Activated CD4-positive, CD25-positive, alpha-beta regulatory T cell treated with anti-CD3 and anti-CD28 coated beads, Interleukin-2, amount 50 U/mL, for 16 hours (primary cell): Measurements from ENCODE around the gene MAN1A2.

Experiments
- DNase-seq: peaks from one replicate; pipeline ENCODE4 v3.0.0-alpha.2; 2020; ENCODE audit warnings: low read depth, low spot score

The MAN1A2 gene

DNA sequence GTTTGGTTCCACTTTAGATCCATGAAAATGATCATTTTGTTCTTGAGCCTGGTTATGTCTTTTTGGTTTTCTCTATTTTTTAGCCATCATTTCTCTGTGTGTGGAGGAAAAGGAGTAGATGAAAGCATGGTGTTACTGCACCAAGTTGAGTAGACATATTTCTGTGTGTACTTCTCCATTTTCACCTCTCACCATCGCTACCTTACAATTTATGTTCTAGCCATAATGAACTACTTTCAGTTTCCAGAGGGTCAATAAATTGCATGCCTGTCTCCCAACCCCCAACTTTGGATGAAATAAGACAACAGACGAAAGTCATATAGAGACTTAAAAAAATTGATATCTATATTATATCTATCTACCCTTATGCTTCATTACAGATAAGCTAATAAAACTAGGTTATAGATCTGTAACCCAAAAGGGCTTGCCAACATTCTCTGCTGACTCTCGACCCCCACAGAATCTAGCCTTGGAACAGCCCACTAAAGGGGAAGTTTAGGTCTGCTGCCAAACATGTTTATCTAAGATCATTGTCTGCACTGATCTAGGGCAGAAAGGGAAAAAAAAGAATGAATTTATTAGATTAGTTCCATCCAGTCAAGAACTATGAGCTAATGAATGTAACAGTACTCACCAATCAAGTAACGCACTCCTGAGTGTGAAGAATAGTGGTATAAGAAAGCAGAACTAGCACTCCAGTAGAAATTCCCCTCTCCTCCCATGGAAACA lies 7.5 kb upstream of the MAN1A2 start:
- no peak for DNase-seq

DNA sequence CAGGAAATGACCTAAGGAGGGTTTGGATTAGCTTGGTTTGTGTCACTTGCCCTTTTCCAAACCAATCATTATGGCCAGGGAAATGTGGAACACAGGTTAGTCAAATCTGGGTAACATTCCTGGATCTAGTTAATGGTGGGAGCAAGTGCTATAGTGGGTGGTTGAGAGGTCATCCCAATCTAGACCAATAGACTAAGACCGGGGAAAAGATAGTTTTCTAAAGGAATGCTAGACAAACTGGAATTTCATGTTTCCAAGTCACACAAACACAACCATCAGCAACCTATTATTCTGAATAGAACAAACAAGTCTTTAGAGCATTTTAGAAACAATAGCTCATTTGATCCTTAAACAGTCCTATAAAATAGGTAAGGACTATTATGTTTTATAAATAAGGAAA lies 4.3 kb upstream of the MAN1A2 start:
- no peak for DNase-seq

DNA sequence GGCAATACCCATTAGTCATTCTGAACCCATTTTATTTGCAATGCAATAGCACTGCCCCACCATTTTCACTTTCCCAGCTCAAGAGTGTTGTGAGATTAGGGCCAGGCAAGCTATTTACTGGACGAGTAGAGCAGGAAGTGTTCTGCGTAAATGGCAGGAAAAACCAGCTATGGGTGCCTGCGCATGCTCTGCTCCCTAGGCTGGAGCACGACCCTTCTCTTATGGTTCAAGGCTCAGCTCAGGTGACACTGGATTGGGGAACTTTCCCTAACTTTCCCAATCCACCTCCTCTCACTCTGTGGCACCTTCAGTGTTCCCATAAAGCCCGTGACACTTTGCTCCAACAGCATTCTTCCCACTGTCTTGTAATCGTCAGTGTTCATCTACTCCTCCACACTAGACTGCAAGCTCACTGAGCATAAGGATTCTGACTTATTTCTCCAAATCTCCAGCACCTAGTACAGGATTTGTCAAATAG lies 3.6 kb upstream of the MAN1A2 start:
- DNase-seq = no peak

DNA sequence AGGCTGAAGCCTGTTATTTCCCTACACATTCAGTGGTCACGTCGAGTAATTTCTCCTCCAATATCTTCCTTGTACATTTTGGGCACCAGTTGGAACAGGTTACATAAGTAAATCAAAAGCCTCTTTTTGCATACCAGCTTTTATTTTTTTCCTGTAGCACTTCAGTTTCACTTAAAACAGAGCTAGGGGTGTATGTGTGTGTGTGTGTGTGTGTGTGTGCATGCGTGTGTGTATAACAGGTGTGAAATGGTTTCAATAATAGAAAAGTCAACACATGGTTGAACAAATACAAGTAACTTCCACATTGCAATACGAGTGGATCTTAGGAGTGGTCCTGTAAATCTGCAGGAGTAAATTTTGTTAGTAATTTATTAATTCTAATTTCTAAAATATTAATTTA lies 3.0 kb upstream of the MAN1A2 start:
- DNase-seq = no peak

DNA sequence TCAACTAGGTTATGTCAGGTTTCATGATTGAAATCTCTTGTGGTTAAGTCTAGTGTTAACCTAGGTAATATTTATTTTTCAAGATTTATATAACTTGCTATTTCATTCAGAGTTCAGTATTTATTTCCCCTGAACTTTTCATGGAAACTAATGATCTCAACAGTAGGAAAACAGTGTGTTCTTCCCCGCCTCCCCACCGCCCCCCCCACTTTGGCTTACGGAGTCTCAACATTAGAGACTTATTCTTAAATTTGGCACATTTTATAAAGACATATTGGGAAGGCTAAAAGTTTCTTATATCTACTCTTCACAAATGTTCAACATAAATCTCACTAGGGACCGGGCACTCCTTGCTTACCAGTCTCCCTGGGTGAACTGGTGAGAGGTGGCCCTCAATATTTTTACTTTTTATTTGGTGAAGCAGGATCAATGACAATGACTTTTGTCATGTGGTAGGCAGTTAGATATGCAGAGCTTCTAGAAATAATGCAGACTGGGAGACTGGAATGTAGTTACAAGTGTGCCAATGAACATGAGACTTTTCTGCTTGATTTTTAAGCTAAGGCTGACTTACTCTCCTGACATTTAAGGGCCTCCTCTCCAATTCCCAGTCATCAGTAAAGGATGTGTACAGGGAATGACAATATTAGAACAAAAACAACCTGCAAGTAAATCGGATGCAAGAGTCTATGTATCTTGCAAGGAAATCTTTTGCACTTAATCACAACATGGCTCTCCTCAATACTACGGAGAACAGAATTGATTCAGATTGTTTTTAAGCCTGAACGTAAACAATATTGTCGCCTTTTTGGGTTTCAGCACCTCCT lies 1.7 kb upstream of the MAN1A2 start:
- DNase-seq = no peak

DNA sequence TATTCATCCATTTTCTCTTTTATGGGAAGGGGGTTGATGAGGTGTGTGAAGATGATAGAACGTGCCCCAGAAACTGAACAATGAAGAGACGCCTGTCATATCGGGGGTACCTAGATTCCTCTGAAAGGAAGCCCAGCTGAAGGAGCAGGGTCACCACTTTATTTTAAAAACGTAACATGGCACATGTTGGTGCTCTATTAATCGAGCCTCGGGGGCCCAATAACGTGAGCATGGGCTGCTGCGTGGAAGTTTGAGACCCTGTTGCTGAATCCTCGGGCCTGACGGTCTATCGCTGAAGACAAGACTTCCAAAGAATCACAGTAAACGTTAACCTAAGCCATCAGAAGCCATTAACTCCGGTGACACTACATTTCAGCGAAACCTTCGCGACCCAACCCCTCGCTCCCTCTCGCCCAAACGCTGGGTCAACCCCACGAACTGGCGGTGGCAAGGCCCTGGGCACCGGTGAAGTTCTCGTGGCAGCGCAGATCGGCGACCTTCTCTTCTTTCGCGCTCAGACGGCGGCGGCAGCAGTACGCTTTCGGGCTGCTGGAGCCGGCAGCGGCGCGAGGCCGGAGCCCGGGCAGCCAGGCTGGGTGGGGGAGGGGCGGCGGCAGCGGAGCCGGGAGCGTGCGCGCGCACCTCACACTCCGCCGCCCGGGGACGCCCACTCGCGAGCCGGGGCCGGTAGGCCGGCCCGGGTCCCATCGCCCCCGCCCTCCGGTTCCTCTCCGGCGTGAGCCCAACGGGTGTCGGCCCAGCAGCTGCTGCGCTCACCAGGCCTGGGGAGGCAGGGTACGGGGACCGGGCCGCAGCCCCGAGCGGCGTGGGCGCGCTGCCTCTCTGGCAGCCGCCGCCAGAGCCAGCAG lies 838 bp upstream of the MAN1A2 start:
- peak; percentile 54 for DNase-seq

DNA sequence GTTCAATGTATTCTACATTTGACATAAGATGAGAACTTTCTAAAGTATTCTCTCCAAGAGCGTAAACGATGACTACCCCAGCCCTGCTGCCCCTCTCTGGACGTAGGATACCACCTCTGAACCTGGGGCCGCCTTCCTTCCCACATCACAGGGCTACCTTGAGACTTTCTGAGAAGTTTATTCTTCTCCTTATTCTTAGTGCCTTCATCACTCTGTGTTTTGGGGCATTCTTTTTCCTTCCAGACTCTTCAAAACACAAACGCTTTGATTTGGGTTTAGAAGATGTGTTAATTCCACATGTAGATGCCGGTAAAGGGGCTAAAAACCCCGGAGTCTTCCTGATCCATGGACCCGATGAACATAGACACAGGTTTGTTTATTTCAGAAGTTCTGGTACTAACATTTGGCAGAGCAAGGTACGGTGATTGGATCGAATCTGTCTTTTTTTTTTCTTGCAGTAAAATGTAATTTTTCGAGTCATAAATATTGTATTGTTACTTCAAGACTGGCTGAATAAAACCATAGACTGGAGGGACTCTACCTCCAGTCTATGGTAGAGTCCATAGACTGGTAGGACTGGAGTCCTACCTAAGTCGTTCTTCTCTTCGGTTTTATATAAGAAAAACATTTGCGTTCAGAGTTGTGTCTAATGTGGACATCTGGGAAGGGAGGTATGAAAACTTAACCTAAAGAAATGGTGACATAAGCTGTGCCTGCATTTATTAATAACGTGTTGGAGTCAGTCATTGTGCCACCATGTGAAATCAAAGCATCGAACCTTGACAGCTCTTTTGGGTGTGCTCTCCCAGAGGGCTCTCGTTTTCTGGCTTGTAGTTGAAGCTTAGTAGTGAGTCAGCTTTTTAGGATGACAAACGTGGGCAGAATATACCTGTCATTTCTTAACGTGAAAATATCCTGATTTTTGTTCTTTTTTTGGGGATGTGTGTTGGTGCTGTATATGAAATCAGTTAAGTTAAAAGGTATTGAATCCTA lies 1.2 kb downstream of the MAN1A2 start:
- no peak for DNase-seq

DNA sequence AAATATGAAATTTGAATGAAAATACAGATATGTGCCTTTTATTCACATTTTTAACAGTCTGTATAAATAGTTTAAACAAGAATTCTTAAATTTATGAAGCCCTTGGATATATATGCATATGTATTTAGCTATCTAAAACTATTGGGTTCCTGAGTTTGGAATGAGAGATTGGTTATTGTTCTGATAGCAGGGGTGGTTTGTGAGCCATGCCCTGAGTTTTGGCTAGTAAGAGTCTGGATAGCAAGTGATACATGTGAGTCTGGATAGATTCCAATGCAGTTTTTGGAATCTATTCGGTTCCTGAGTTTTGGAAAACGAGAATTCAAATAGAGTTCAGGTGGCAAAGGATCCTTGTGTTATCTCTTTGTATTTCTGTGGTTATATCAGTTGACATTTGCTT lies 2.8 kb downstream of the MAN1A2 start:
- no peak for DNase-seq

DNA sequence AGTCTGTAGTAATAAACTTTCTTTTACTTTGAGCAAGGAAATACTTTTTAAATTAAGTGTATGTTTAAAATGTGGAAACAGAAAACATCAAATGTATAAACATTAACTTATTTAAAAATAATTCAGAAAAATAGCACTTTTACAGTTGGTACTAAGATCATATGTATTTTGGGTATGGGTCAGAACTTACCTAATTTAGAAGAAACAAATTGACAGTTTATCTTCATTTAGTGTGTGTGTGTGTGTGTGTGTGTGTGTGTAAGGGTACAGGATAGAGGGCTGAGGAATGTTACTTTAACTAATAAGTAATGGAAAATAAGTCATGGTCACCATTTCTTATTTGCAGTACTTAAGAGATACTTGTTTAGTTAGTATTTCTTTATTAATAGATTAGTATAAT lies 3.3 kb downstream of the MAN1A2 start:
- DNase-seq = no peak

DNA sequence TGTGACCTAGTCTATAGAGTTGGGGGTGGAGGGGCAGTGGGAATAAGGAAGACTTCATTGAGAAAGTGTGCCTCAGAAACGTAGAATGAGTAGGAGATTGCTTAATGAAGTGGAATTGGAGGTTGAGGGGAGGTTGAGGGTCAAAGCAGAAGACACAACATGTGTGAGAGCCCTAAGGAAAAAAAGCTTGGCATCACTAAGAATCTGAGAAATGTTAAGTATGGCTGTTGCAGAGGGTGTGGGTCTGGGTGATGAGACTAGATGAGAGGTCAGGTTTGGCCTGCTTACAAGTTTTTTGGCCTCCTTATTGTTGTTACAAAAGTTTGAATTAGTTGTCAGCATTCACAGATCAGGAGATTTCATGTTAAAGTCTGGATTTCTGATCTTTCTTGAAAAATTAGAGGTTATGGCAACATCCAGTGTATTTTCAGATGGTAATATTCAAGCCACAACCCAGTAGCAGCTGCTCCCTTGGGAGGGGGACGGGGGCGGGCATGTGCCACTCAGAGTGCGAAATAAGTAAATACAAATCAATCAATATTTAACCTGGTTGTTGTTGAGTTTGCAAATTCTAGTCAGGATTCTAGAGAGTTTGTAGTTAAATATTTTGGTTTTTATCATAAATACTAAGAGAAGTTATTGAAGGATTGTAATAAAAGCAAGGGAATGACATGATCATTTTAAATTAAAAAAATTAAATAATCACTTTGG lies 4.3 kb downstream of the MAN1A2 start:
- DNase-seq = no peak

DNA sequence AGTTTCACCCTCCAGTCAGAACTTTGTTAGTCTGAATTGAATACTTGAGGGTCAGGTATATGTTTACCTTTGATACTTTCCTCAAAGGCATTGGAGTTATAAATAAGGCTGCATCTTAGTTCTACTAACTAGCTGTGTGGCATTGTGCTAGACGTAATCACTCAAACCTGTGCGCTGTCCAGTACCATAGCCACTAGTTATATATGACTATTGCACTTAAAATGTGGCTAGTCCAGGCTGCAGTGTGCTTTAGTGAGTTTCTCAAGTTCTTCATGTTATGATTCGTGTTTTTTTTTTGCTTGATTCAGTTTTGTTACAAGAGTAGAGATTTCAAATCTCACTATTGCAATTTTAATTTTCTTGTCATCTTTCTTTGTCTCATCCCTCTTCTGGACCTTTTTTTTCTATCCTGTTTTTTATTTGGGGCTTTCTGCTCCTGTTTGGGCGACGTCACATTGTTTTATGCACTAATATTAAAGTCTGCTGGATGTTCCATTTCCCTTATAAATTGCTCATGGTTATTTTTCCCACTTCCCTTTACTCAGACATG lies 5.7 kb downstream of the MAN1A2 start:
- DNase-seq = no peak

DNA sequence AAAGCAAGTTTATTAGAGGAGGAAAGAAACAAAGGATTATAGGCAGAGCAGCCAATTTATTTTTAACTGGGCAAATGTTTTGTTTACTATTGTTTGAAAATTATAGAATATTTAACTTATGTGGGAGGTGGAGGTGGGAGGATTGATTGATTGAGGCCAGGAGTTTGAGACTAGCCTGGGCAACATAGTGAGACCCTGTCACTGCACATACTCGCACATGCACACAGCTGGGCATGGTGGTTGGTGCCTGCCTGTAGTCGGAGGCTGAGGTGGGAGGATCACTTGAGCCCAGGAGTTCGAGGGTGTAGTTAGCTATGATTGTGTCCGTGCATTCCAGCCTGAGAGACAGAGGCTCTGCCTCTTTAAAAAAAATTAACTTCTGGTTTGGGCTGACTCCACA lies 6.7 kb downstream of the MAN1A2 start:
- no peak for DNase-seq

DNA sequence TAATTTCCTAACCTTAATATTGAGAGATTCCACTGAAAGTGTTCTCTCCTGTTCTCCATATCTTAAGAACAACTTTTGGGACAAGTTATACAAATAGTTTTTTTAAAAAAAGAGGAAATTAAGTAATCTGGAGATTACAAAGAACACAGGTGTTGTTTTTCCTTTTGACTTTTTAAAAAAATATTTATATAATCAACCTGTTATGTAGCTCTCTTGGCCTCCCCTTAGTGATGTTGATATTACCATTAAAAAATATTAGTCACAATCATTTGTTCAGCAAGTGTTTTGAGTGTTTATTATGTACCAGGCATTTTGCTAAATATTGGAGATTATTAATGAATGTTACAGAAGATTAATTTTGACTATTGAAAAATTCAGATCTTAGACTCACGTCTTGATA lies 8.1 kb downstream of the MAN1A2 start:
- DNase-seq = no peak

DNA sequence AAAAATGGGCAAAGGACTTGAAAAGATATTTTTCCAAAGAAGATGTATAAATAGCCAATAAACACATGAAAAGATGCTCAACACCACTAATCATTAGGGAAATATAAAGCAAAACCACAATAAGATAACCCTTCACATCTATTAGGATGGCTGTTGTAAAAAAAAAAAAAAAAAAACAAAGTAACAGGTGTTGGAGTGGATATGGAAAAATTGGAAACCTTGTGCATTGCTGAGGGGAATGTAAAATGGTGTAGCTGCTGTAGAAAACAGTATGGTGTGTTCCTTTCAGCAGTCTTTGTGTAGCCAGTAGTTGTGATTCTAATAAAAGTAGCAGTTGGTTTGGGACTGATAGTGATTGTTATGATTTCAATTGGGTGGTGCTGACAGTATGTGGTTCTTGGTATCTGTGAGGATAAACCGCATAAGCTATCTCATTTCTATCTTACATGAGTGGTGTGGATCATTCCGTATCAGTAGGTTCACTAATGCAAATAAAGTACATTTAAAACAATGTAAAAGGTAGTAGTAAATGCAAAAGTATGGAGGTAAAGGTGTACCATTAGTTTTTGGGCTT lies 19.9 kb downstream of the MAN1A2 start:
- no peak for DNase-seq

DNA sequence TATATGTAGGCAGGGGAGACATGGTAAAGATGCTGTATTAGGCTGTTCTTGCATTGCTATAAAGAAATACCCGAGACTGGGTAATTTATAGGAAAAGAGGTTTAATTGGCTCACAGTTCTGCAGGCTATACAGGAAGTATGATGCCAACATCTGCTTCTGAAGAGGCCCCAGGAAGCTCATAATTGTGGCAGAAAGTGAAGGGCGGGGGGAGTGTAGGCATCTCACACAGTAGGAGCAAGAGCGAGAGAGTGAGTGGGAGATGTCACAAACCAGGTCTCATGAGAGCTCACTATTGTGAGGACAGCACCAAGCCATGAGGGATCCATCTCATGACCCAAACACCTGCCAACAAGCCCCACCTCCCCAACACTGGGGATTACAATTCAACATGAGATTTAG lies 21.1 kb downstream of the MAN1A2 start:
- DNase-seq = no peak

DNA sequence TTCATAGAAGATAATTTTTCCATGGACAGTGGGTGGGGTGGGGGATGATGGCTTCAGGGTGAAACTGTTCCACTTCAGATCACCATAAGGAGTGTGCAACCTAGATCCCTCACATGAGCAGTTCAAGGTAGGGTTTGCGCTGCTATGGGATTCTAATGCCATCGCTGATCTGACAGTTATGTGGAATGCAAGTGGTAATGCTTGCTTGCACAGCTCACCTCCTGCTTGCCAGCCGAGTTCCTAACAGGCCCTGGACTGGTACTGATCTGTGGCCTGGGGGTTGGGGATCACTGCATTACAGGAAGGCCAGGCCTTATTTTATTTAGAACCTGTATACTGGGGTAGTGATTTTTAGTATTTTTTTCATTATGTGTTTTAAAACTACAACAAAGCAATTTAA lies 22.0 kb downstream of the MAN1A2 start:
- DNase-seq = no peak

DNA sequence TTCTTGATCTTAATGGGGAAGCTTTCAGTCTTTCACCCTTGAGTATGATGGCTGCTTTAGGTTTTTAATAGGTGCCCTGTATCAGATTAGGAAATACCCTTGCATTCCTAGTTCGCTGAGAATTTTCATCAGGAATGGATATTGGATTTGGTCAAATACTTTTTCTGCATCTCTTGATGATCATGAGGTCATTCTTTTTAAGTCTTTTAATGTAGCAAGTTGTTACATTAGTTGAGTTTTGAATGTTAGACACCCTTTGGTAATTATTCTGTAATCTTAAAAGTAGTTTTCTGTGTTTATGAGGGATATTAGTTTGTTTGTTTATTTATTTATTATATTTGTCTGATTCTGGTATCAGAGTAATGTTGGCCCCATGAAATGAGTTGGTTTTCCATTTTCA lies 22.5 kb downstream of the MAN1A2 start:
- no peak for DNase-seq

DNA sequence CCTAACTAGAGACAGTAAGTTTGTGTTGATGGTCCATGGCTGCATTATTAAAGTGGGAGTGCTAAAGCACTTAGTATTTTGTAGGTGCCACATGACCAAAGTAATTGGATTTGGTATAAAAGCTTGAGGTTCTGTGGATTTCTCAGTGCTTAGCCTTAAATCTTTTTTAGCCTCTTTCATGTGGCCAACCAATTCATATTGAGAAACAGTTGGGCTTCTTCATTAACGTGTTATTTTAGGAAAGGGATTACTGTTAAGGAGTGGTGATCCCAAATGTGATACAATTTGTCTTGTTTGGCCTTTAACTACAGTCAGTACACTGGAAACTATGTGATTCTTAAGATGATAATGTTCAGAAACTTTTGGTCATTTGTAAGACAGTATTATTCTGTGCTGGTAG lies 25.5 kb downstream of the MAN1A2 start:
- DNase-seq = no peak

DNA sequence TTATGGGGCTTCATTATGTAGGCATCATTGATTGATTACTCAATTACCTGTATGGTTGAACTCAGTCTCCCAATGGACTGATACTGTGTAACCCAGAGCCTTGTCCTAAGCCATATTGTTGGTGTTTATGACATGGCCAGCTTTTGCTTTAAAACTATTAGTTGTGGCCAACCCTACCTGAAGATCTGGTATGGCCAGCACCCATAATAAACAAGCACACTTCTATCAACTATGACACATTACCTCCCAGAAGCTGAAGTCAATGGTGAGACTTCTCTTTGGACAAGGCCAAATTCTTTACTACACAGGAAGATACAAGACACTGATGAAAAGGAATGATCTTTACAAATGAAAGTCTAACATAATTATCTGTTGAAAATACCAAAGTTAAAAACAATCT lies 28.8 kb downstream of the MAN1A2 start:
- no peak for DNase-seq

DNA sequence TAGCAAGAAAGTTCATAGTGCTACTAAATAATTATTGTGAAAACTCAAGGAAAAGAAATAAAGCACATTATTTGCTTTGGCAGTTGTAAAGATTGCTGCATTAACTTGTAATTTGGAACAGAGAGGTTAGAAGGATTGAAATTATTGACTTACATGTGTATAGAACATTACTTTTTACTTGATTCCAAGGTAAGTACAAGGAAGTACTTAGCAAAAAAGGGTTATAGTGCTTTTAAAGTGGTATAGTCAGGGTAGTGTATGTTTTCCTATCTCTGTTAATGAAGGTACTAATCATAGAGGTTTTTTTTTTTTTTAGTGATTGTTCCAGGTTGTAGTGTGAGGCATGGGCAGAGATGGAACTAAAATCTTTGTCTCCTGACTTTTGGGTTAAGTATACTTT lies 29.4 kb downstream of the MAN1A2 start:
- DNase-seq = no peak
